HepG2 (cell line): ENCODE data around the gene PASK. TPM values are rescaled to one million over a fixed set of nuclear protein-coding genes. Genes with fewer than 3 reads are reported as not detected.
A peak's percentile ranks its signal among the peaks of the same experiment; 100 is the strongest.

Source experiments
- DMAP1 ChIP-seq: IDR thresholded peaks from 2 replicates; pipeline ENCODE4 v1.6.1; 2016
- IRX3 ChIP-seq: sonication (generic); formaldehyde crosslinking; IDR thresholded peaks from 2 replicates; pipeline ENCODE4 v1.8.1; 2023; ENCODE audit warnings: mild to moderate bottlenecking, low read depth, missing genetic modification reagents, borderline replicate concordance
- STAT5B ChIP-seq: sonication (generic); formaldehyde crosslinking; IDR thresholded peaks from 2 replicates; pipeline ENCODE4 v1.4.0; 2020; ENCODE audit warnings: missing genetic modification reagents
- U2AF1 ChIP-seq: fragments of 200-400 bp; formaldehyde crosslinking; optimal IDR thresholded peaks from 2 replicates; pipeline ENCODE3; 2017; ENCODE audit warnings: mild to moderate bottlenecking, low read depth, low read length
- ZFY ChIP-seq: sonication (generic); formaldehyde crosslinking; IDR thresholded peaks from 2 replicates; pipeline ENCODE4 v1.4.0; 2020; ENCODE audit warnings: missing genetic modification reagents
- ZNF264 ChIP-seq: sonication (generic); formaldehyde crosslinking; IDR thresholded peaks from 2 replicates; pipeline ENCODE4 v1.4.0; 2020; ENCODE audit warnings: missing genetic modification reagents
- ZNF670 ChIP-seq: sonication (generic); formaldehyde crosslinking; IDR thresholded peaks from 2 replicates; pipeline ENCODE4 v1.8.0; 2022; ENCODE audit warnings: mild to moderate bottlenecking, missing genetic modification reagents, borderline replicate concordance
- ZNF761 ChIP-seq: sonication (generic); formaldehyde crosslinking; conservative IDR thresholded peaks from 2 replicates; pipeline ENCODE4 v1.4.0; 2020; ENCODE audit warnings: mild to moderate bottlenecking, missing genetic modification reagents
- ZNF773 ChIP-seq: sonication (generic); formaldehyde crosslinking; IDR thresholded peaks from 2 replicates; pipeline ENCODE4 v1.4.0; 2020; ENCODE audit warnings: missing genetic modification reagents, borderline replicate concordance
- polyA plus RNA-seq, 8 experiments: library from polyadenylated mRNA; depleted of rRNA in 3 of 8; stranded (reverse) in 7 of 8; unstranded in 1 of 8; fragments of >200 nt; fragmentation: Illumina TruSeq in 4 of 8; extraction: Trizol in 4 of 8; gene quantifications; 2 replicates each; pipeline versions ENCODE4 v1.2.1 to v1.2.3, GENCODE V29; 2011 to 2016; ENCODE audit warnings: low read depth in 4 of 8, missing spikeins in 1 of 8, mixed read lengths in 1 of 8; ENCODE audit not compliant: insufficient read depth in 1 of 8
- total RNA-seq, 5 experiments: library from RNA; depleted of rRNA; stranded (reverse); fragments of >200 nt; fragmentation: Illumina TruSeq; extraction: Trizol; gene quantifications; 2 replicates each; pipeline ENCODE4 v1.2.3, GENCODE V29; 2016; ENCODE audit warnings: low read depth in 1 of 5
- TF ChIP-seq, protein P1 (sequence below): sonication (generic); formaldehyde crosslinking; IDR thresholded peaks from 2 replicates; pipeline ENCODE4 v1.4.0; 2020; ENCODE audit warnings: mild to moderate bottlenecking, low read depth, missing genetic modification reagents
- TF ChIP-seq, protein P2 (sequence below): sonication (generic); formaldehyde crosslinking; IDR thresholded peaks from 2 replicates; pipeline ENCODE4 v1.5.0; 2020; ENCODE audit warnings: mild to moderate bottlenecking, missing genetic modification reagents
- TF ChIP-seq, protein P3 (sequence below): sonication (generic); formaldehyde crosslinking; IDR thresholded peaks from 2 replicates; pipeline ENCODE4 v1.4.0; 2020; ENCODE audit warnings: missing genetic modification reagents
- TF ChIP-seq, protein P4 (sequence below): sonication (generic); formaldehyde crosslinking; IDR thresholded peaks from 2 replicates; pipeline ENCODE4 v1.4.0; 2020; ENCODE audit warnings: missing genetic modification reagents
- TF ChIP-seq, protein P5 (sequence below): sonication (generic); formaldehyde crosslinking; IDR thresholded peaks from 2 replicates; pipeline ENCODE4 v1.5.0; 2020; ENCODE audit warnings: mild to moderate bottlenecking, missing genetic modification reagents, borderline replicate concordance
- TF ChIP-seq, protein P6 (sequence below): sonication (generic); formaldehyde crosslinking; IDR thresholded peaks from 2 replicates; pipeline ENCODE4 v1.4.0; 2020; ENCODE audit warnings: missing genetic modification reagents

PASK gene
- total and polyA plus RNA-seq, 2 of the 13 experiments (the other 11 are each of a cell fraction or from before 2014, with no cell fraction given), result 6.9 to 17.0 TPM

DNA sequence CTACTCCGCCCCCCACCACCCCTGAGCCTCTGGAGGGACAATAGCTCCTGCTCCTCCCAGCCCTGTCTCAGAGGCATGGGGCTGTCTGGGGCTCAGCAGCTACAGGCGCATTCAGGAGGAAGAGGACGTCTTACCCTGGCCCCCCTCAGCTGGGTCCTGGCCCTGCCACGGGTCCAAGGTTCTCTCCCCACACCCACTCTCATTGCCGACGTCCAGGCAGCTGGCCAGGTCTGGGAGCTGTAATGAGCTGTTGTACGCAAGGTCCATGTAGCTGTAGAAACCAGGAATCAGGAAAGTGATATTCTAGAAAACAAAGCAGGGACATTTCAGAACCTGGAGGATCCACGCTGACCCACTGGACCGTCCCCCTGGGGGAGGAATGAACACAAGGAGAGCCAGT is 13.5 kb downstream of the PASK start (continued):
- TF ChIP-seq ZNF773 (CRISPR knock-in tag) (no peak), ZNF670 (CRISPR knock-in tag) (peak; percentile 37; the same call in 1 of the 2 replicates), ZFY (peak; percentile 21; the same call in 1 of the 2 replicates), STAT5B (no peak), U2AF1 (no peak), IRX3 (CRISPR knock-in tag) (no peak), DMAP1 (CRISPR knock-in tag) (no peak), ZNF761 (CRISPR knock-in tag) (no peak), ZNF264 (CRISPR knock-in tag) (no peak)
- TF ChIP-seq, protein P1, sequence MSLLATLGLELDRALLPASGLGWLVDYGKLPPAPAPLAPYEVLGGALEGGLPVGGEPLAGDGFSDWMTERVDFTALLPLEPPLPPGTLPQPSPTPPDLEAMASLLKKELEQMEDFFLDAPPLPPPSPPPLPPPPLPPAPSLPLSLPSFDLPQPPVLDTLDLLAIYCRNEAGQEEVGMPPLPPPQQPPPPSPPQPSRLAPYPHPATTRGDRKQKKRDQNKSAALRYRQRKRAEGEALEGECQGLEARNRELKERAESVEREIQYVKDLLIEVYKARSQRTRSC (CRISPR knock-in tag), result no peak
- TF ChIP-seq, protein P2, sequence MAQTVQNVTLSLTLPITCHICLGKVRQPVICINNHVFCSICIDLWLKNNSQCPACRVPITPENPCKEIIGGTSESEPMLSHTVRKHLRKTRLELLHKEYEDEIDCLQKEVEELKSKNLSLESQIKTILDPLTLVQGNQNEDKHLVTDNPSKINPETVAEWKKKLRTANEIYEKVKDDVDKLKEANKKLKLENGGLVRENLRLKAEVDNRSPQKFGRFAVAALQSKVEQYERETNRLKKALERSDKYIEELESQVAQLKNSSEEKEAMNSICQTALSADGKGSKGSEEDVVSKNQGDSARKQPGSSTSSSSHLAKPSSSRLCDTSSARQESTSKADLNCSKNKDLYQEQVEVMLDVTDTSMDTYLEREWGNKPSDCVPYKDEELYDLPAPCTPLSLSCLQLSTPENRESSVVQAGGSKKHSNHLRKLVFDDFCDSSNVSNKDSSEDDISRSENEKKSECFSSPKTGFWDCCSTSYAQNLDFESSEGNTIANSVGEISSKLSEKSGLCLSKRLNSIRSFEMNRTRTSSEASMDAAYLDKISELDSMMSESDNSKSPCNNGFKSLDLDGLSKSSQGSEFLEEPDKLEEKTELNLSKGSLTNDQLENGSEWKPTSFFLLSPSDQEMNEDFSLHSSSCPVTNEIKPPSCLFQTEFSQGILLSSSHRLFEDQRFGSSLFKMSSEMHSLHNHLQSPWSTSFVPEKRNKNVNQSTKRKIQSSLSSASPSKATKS (CRISPR knock-in tag), result no peak
- TF ChIP-seq, protein P3, sequence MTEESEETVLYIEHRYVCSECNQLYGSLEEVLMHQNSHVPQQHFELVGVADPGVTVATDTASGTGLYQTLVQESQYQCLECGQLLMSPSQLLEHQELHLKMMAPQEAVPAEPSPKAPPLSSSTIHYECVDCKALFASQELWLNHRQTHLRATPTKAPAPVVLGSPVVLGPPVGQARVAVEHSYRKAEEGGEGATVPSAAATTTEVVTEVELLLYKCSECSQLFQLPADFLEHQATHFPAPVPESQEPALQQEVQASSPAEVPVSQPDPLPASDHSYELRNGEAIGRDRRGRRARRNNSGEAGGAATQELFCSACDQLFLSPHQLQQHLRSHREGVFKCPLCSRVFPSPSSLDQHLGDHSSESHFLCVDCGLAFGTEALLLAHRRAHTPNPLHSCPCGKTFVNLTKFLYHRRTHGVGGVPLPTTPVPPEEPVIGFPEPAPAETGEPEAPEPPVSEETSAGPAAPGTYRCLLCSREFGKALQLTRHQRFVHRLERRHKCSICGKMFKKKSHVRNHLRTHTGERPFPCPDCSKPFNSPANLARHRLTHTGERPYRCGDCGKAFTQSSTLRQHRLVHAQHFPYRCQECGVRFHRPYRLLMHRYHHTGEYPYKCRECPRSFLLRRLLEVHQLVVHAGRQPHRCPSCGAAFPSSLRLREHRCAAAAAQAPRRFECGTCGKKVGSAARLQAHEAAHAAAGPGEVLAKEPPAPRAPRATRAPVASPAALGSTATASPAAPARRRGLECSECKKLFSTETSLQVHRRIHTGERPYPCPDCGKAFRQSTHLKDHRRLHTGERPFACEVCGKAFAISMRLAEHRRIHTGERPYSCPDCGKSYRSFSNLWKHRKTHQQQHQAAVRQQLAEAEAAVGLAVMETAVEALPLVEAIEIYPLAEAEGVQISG (CRISPR knock-in tag), result peak; percentile 26; the same call in 1 of the 2 replicates
- TF ChIP-seq, protein P4, sequence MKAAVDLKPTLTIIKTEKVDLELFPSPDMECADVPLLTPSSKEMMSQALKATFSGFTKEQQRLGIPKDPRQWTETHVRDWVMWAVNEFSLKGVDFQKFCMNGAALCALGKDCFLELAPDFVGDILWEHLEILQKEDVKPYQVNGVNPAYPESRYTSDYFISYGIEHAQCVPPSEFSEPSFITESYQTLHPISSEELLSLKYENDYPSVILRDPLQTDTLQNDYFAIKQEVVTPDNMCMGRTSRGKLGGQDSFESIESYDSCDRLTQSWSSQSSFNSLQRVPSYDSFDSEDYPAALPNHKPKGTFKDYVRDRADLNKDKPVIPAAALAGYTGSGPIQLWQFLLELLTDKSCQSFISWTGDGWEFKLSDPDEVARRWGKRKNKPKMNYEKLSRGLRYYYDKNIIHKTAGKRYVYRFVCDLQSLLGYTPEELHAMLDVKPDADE (CRISPR knock-in tag), result no peak
- TF ChIP-seq, protein P5, sequence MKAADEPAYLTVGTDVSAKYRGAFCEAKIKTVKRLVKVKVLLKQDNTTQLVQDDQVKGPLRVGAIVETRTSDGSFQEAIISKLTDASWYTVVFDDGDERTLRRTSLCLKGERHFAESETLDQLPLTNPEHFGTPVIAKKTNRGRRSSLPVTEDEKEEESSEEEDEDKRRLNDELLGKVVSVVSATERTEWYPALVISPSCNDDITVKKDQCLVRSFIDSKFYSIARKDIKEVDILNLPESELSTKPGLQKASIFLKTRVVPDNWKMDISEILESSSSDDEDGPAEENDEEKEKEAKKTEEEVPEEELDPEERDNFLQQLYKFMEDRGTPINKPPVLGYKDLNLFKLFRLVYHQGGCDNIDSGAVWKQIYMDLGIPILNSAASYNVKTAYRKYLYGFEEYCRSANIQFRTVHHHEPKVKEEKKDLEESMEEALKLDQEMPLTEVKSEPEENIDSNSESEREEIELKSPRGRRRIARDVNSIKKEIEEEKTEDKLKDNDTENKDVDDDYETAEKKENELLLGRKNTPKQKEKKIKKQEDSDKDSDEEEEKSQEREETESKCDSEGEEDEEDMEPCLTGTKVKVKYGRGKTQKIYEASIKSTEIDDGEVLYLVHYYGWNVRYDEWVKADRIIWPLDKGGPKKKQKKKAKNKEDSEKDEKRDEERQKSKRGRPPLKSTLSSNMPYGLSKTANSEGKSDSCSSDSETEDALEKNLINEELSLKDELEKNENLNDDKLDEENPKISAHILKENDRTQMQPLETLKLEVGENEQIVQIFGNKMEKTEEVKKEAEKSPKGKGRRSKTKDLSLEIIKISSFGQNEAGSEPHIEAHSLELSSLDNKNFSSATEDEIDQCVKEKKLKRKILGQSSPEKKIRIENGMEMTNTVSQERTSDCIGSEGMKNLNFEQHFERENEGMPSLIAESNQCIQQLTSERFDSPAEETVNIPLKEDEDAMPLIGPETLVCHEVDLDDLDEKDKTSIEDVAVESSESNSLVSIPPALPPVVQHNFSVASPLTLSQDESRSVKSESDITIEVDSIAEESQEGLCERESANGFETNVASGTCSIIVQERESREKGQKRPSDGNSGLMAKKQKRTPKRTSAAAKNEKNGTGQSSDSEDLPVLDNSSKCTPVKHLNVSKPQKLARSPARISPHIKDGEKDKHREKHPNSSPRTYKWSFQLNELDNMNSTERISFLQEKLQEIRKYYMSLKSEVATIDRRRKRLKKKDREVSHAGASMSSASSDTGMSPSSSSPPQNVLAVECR (CRISPR knock-in tag), result peak; percentile 38; the same call in 1 of the 2 replicates
- TF ChIP-seq, protein P6, sequence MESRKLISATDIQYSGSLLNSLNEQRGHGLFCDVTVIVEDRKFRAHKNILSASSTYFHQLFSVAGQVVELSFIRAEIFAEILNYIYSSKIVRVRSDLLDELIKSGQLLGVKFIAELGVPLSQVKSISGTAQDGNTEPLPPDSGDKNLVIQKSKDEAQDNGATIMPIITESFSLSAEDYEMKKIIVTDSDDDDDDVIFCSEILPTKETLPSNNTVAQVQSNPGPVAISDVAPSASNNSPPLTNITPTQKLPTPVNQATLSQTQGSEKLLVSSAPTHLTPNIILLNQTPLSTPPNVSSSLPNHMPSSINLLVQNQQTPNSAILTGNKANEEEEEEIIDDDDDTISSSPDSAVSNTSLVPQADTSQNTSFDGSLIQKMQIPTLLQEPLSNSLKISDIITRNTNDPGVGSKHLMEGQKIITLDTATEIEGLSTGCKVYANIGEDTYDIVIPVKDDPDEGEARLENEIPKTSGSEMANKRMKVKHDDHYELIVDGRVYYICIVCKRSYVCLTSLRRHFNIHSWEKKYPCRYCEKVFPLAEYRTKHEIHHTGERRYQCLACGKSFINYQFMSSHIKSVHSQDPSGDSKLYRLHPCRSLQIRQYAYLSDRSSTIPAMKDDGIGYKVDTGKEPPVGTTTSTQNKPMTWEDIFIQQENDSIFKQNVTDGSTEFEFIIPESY, result 0 out of 2 replicates have a peak, but pooled peaks have one; percentile 14
